ENCODE measurements around the gene ZNF616. TPM values are rescaled to one million over a fixed set of nuclear protein-coding genes. Genes with fewer than 3 reads are reported as not detected.

Gene ZNF616
- 5.4 and 8.4 TPM in 2 replicates for total RNA-seq

DNA sequence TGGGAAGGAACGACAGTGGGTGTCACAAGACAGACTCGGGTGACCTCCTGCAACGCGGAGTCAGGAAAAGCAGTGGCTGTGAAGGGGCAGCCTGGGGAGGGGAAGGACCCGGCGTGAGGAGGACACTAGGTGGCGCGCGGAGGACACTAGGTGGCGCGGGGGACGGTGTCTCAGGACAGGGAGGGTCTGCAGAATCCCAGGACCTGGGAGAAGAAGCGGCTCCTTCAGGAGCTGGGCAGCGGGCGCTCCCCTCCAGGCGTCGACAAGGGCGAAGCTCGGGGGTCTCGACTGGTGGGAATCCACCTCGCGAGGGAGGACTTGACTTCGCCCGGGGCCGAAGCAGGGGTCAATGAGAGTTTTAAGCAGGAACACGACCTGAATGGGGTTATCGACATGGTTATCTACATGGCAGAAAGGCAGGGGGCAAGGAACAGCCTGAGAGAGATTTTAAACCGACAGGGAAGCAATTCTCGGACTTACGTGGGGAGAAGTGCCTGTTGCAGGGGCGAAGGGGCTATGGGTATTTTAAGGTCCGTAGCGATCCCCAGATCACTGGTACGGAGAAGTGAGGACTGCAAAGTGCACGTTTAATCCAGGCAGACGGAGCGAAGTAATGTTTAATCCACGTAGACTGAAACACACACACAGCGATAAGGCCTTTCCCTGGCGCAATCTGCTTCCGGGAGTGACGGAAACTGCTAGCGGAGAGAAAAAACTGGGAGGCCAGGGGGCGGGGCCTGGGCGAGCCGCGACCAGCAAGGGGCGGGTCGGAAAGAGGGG is at the start of gene ZNF616:
Gene ZNF616, minus strand, starts transcription at position 687 of the 780 bp plus-strand sequence. CDS start 9,426 bp downstream, outside the sequence.

DNA sequence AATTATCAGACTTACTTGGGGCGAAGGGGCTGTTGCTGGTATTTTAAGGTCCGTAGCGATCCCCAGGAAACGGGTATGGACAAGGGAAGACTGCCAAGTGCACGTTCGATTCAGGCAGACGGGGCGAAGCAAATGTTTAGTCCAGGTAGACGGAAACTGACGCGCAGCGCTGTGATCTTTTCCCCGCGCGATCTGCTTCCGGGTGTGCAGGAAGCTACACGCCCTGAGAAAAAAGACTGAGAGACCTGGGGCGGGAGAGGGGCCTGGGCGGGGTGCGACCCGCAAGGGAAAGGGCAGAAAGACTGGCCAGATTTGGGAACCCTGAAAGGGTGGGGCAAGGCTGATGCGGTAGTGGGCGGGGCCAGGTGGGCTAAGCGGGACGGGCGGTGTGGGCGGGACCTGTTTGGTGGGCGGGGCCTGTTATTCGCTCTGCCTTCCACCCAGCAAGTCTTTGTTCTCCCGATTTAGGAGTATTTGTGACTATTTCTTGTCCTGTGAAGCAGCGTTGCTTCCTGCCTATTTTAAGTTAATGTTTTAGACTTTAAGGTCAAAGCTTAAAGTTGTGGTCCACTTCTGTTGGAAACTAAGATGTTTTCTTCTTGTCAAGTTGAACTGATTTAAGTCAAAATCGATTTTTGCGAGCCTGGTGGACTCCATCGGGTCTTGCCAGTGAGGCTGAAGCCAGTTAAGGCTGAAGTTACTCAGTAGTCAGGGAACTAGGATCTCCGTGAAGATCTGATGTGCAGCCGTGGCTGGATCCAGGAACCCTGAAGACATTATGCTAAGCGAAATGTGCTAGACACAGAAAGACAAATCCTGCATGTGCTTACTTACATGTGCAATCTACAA is 31.8 kb upstream of the ZNF616 start, which contains the start of gene ZNF836:
Gene ZNF836, minus strand, starts transcription at position 301 of the 849 bp plus-strand sequence. CDS start 3,549 bp downstream, outside the sequence.

DNA sequence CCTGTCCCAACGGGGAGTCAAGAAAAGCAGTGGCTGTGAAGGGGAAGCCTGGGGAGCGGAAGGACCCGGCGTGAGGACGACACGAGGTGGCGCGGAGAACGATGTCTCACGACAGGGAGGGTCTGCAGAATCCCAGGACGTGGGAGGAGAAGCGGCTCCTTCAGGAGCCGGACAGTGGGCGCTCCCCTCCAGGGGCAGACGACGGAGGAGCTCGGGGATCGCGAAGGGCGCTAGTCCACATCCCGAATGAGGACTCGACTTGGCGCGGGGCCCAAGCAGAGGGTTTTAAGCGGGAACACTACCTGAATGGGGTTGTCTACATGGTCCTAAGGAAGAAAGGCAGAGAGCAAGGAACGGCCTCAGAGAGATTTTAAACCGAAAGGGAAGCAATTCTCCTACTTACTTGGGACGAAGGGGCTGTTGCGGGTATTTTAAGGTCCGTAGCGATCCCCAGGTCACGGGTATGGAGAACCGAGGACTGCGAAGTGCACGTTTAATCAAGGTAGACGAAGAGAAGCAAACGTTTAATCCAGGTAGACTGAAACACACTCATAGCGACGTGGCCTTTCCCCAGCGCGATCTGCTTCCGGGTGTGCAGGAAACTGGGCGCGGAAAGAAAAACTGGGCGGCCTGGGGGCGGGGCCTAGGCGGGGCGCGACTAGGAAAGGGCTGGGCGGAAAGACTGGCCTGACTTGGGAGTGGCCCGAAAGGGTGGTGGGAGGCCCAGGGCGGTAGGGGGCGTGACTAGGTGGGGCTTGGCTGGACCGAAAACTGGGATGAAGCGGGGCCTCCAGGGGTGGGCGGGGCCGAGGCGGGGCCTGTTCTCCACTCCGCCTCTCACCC is 44.3 kb downstream of the ZNF616 start, which contains the start of gene ZNF841:
Gene ZNF841, minus strand, starts transcription at position 594 of the 843 bp plus-strand sequence. CDS start 10,964 bp downstream, outside the sequence.

Other genes with a start within 250 kb of the ZNF616 start
- 4.7 and 9.1 TPM in 2 replicates for gene ZNF649, start 234.9 kb downstream of the ZNF616 start, total RNA-seq
- gene ZNF613, start 212.5 kb downstream of the ZNF616 start, total RNA-seq = 9.6 and 11.2 TPM in 2 replicates
- 6.9 and 7.1 TPM in 2 replicates for gene ZNF350, start 153.1 kb downstream of the ZNF616 start, total RNA-seq
- gene ZNF615, start 131.7 kb downstream of the ZNF616 start, total RNA-seq = 9.6 and 17.3 TPM in 2 replicates
- gene ZNF614, start 111.6 kb downstream of the ZNF616 start, total RNA-seq = 8.5 and 8.7 TPM in 2 replicates
- gene ZNF432, start 91.1 kb downstream of the ZNF616 start, total RNA-seq = 3.1 and 5.8 TPM in 2 replicates
- 20.4 and 21.5 TPM in 2 replicates for gene ZNF841, start 44.2 kb downstream of the ZNF616 start, total RNA-seq
- 3.1 and 11.0 TPM in 2 replicates for gene ZNF836, start 31.7 kb upstream of the ZNF616 start, total RNA-seq
- gene PPP2R1A, start 50.1 kb upstream of the ZNF616 start, total RNA-seq = 212 and 214 TPM in 2 replicates
- 4.3 and 5.5 TPM in 2 replicates for gene ZNF766, start 129.6 kb upstream of the ZNF616 start, total RNA-seq
- gene ZNF480, start 157.2 kb upstream of the ZNF616 start, total RNA-seq = 4.5 and 9.7 TPM in 2 replicates
- 3.2 and 3.4 TPM in 2 replicates for gene ZNF610, start 196.3 kb upstream of the ZNF616 start, total RNA-seq
- gene ZNF880, start 230.0 kb upstream of the ZNF616 start, total RNA-seq = 11.0 and 23.7 TPM in 2 replicates

Data from cardiac atrium fibroblast (primary cell).